Neural progenitor cell (in vitro differentiated cells): Measurements from ENCODE around the gene TMEM165.
"Not testable (repeated sequence)": the region's sequence is repeated elsewhere in the genome, so short reads cannot be mapped to it uniquely, and the experiment has no call there.

Source experiments
- CTCF ChIP-seq: fragments of 200-600 bp; sonication (generic); IDR thresholded peaks from 2 replicates; pipeline ENCODE4 v1.5.1; 2017; ENCODE audit warnings: antibody characterized with exemption, mild to moderate bottlenecking
- EZH2 ChIP-seq: fragments of 200-600 bp; sonication (generic); IDR thresholded peaks from 2 replicates; pipeline ENCODE4 v1.6.1; 2017; ENCODE audit warnings: antibody characterized with exemption, mild to moderate bottlenecking, moderate library complexity
- EZH2phosphoT487 ChIP-seq: fragments of 200-600 bp; sonication (generic); IDR thresholded peaks from 2 replicates; pipeline ENCODE4 v1.6.1; 2017; ENCODE audit warnings: antibody characterized with exemption

- not testable (repeated sequence) for TF ChIP-seq EZH2, CTCF, EZH2phosphoT487
These were observed 42.5 kb upstream of the TMEM165 start for GRCh38 chr4:55353228-55353747.
